Measurements from ENCODE around the gene ATG5.

DNA sequence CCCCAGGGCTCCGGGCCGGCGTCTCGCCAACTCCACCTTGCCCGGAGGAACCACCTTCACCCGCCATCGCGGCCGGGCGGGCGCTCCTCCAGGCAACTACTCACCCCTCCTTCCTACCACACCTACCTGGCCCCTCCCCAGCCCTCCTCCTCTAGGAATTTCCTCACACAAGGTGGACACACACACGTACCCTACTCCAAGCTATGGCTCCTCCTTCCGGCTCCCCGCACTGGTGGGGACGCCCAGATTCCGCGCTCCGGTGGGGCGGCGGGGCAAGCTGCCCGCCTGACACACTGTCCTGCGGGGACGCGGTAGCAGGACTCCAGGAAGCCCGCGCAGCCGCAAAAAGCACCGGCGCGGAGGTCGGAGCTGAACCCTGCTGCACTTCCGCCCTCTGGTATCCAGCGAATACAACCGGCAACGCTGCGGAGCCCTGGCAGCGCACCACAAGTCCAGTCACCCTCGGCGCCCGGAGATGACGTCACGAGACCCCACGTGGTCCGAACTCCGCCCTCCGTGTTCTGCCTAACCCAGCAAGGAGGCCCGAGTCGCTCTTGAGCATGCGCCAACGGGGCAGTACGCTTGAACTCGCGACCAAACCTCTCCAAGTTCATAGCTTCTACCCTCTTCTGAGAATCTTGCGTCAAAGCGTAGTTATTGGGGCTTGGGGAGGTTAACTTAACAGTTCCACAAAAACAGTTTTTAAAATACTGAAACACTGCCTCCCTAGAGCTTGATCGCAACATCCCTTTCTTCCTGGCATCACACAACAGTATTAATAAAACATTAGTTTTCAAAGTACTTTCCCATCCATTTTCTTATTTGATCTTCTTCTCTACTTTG is at the start of gene ATG5:
- TF ChIP-seq, protein P1, sequence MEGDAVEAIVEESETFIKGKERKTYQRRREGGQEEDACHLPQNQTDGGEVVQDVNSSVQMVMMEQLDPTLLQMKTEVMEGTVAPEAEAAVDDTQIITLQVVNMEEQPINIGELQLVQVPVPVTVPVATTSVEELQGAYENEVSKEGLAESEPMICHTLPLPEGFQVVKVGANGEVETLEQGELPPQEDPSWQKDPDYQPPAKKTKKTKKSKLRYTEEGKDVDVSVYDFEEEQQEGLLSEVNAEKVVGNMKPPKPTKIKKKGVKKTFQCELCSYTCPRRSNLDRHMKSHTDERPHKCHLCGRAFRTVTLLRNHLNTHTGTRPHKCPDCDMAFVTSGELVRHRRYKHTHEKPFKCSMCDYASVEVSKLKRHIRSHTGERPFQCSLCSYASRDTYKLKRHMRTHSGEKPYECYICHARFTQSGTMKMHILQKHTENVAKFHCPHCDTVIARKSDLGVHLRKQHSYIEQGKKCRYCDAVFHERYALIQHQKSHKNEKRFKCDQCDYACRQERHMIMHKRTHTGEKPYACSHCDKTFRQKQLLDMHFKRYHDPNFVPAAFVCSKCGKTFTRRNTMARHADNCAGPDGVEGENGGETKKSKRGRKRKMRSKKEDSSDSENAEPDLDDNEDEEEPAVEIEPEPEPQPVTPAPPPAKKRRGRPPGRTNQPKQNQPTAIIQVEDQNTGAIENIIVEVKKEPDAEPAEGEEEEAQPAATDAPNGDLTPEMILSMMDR (conservative IDR thresholded peaks at IDR 0.05) = no peak
- no peak for TF ChIP-seq ZFX (IDR thresholded peaks at IDR 0.05)

All from C4-2B (cell line).